Measurements from ENCODE around the gene PRTFDC1.

PRTFDC1 gene

GRCh38 chr10:24873281-24873683, 79.1 kb downstream of the PRTFDC1 start:
- in situ Hi-C loops (cut with MboI; ENCODE audit: low sequenced_read_pairs, unreplicated experiment) = no loop called here
- DNase-seq (ENCODE audit: low spot score) = no peak
- TF ChIP-seq, protein P1, sequence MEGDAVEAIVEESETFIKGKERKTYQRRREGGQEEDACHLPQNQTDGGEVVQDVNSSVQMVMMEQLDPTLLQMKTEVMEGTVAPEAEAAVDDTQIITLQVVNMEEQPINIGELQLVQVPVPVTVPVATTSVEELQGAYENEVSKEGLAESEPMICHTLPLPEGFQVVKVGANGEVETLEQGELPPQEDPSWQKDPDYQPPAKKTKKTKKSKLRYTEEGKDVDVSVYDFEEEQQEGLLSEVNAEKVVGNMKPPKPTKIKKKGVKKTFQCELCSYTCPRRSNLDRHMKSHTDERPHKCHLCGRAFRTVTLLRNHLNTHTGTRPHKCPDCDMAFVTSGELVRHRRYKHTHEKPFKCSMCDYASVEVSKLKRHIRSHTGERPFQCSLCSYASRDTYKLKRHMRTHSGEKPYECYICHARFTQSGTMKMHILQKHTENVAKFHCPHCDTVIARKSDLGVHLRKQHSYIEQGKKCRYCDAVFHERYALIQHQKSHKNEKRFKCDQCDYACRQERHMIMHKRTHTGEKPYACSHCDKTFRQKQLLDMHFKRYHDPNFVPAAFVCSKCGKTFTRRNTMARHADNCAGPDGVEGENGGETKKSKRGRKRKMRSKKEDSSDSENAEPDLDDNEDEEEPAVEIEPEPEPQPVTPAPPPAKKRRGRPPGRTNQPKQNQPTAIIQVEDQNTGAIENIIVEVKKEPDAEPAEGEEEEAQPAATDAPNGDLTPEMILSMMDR (IDR thresholded peaks at IDR 0.05; ENCODE audit: borderline replicate concordance, control extremely low read depth, extremely low read depth, insufficient read depth, missing control alignments) = no peak

- no peak for DNase-seq (ENCODE audit: low spot score)
These were observed 79.6 kb downstream of the PRTFDC1 start for GRCh38 chr10:24872790-24873182.

DNA sequence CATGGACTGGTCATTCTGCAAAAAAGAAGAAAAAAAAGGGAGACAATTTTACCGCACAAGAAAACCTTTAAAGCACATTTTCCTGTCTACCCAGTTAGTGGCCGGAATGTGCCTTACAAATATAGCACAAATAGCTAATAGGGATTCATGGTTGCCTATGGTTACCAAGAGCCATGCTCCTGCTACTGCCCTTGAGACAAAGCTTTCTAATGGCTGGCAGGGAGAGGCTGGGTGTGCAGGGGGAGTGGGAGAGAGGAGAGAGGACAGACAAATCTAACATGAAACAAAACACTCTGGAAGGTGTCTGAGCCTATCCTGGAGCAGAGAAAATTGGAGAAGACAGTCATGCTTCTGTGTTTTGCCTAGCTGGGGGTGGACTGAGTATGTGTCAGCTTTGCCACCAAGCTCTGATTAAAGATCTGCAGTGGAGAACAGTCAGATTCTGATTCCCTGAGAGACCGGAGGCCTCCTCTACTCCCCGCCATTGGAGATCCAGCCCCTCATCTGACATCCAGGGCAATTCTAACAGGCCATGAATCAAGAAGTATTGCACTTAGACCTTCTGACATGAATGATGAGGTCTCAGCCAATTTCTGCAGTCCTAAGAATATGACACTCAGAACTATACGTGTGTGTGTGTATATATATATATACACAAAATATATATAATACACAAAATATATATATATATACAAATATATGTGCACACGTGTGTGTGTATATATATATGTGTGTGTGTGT, 80.2 kb downstream of the PRTFDC1 start:
- in situ Hi-C loops (cut with MboI; ENCODE audit: low sequenced_read_pairs, unreplicated experiment) = no loop called here
- TF ChIP-seq, protein P1 (IDR thresholded peaks at IDR 0.05; ENCODE audit: borderline replicate concordance, control extremely low read depth, extremely low read depth, insufficient read depth, missing control alignments) = no peak
- no peak for DNase-seq (ENCODE audit: low spot score)

More at GRCh38 chr10:24872790-24873182, 79.6 kb downstream of the PRTFDC1 start:
- TF ChIP-seq, protein P1 (IDR thresholded peaks at IDR 0.05; ENCODE audit: borderline replicate concordance, control extremely low read depth, extremely low read depth, insufficient read depth, missing control alignments) = no peak
- in situ Hi-C loops (cut with MboI; ENCODE audit: low sequenced_read_pairs, unreplicated experiment) = no loop called here

- in situ Hi-C loops (cut with MboI; ENCODE audit: low sequenced_read_pairs, unreplicated experiment) = no loop called here
- TF ChIP-seq, protein P1 (IDR thresholded peaks at IDR 0.05; ENCODE audit: borderline replicate concordance, control extremely low read depth, extremely low read depth, insufficient read depth, missing control alignments) = no peak
- DNase-seq (ENCODE audit: low spot score) = no peak
These were observed 81.1 kb downstream of the PRTFDC1 start for GRCh38 chr10:24871011-24871935.

GRCh38 chr10:24869354-24870015, 82.9 kb downstream of the PRTFDC1 start:
- in situ Hi-C loops (cut with MboI; ENCODE audit: low sequenced_read_pairs, unreplicated experiment) = no loop called here
- TF ChIP-seq, protein P1 (IDR thresholded peaks at IDR 0.05; ENCODE audit: borderline replicate concordance, control extremely low read depth, extremely low read depth, insufficient read depth, missing control alignments) = no peak
- no peak for DNase-seq (ENCODE audit: low spot score)
